Liver (tissue), 9 donors: ENCODE data around the gene HSP90AB1. TPM values are rescaled to one million over a fixed set of nuclear protein-coding genes. Genes with fewer than 3 reads are reported as not detected.

Experiments used
- DNase-seq: peaks from one replicate; pipeline ENCODE4 v3.0.0-alpha.2; 2017; ENCODE audit warnings: low spot score
- H3K27ac ChIP-seq, 2 donors: one replicate each; pipeline ENCODE4 v1.7.0; 2013; ENCODE audit warnings: inconsistent platforms in 2 of 2, low read length in 2 of 2, control low read depth in 1 of 2, low read depth in 1 of 2, mild to moderate bottlenecking in 1 of 2
- H3K27me3 ChIP-seq, 4 donors: one replicate each; pipeline versions ENCODE4 v1.6.1 to v1.7.0; 2013; ENCODE audit warnings: low read length in 3 of 4, inconsistent platforms in 1 of 4, mild to moderate bottlenecking in 1 of 4, moderate library complexity in 1 of 4; ENCODE audit not compliant: control insufficient read depth in 4 of 4, insufficient read depth in 4 of 4
- H3K36me3 ChIP-seq, 4 donors: one replicate each; pipeline versions ENCODE4 v1.6.1 to v1.7.0; 2013; ENCODE audit warnings: low read length in 3 of 4, mild to moderate bottlenecking in 3 of 4, low read depth in 1 of 4, moderate library complexity in 1 of 4; ENCODE audit not compliant: control insufficient read depth in 4 of 4, insufficient read depth in 3 of 4
- H3K4me1 ChIP-seq, 4 donors: one replicate each; pipeline versions ENCODE4 v1.6.1 to v1.7.0; 2013; ENCODE audit warnings: low read length in 3 of 4, mild to moderate bottlenecking in 3 of 4, moderate library complexity in 1 of 4; ENCODE audit not compliant: control insufficient read depth in 4 of 4, insufficient read depth in 4 of 4
- H3K4me3 ChIP-seq, 3 donors: one replicate each; pipeline versions ENCODE4 v1.6.1 to v1.7.0; 2013; ENCODE audit warnings: low read length in 3 of 3, control low read depth in 1 of 3, low read depth in 1 of 3, mild to moderate bottlenecking in 1 of 3
- H3K9ac ChIP-seq, 2 donors: one replicate each; pipeline ENCODE4 v1.7.0; 2013; ENCODE audit warnings: low read length in 2 of 2, mild to moderate bottlenecking in 2 of 2, moderate library complexity in 2 of 2, control low read depth in 1 of 2, low read depth in 1 of 2
- H3K9me3 ChIP-seq, 4 donors: one replicate each; pipeline versions ENCODE4 v1.6.1 to v1.7.0; 2013; ENCODE audit warnings: low read length in 3 of 4; ENCODE audit not compliant: control insufficient read depth in 4 of 4
- ATF3 ChIP-seq: IDR thresholded peaks from 2 replicates; pipeline ENCODE4 v1.6.1; 2016; ENCODE audit warnings: antibody characterized with exemption
- CTCF ChIP-seq: fragments of 150-350 bp; IDR thresholded peaks from 2 replicates; pipeline ENCODE4 v1.5.1; 2017; ENCODE audit warnings: improper control_type of control experiment, low read depth, low read length; ENCODE audit not compliant: missing input control
- EGR1 ChIP-seq, 2 donors: IDR thresholded peaks; 2 replicates each; pipeline ENCODE4 v1.6.1; 2016 to 2018; ENCODE audit warnings: antibody characterized with exemption in 2 of 2, low read depth in 2 of 2
- FOXA1 ChIP-seq: IDR thresholded peaks from 2 replicates; pipeline ENCODE4 v1.6.1; 2016; ENCODE audit warnings: antibody characterized with exemption
- FOXA2 ChIP-seq: IDR thresholded peaks from 2 replicates; pipeline ENCODE4 v1.6.1; 2016; ENCODE audit warnings: antibody characterized with exemption
- GABPA ChIP-seq, 2 donors: IDR thresholded peaks in 1 of 2; conservative IDR thresholded peaks in 1 of 2; 2 replicates each; pipeline ENCODE4 v1.6.1; 2016; ENCODE audit warnings: antibody characterized with exemption in 2 of 2, mild to moderate bottlenecking in 1 of 2, moderate library complexity in 1 of 2
- HNF4G ChIP-seq: IDR thresholded peaks from 2 replicates; pipeline ENCODE4 v1.6.1; 2016; ENCODE audit warnings: antibody characterized with exemption
- JUND ChIP-seq, 2 donors: IDR thresholded peaks; 2 replicates each; pipeline ENCODE4 v1.6.1; 2016; ENCODE audit warnings: antibody characterized with exemption in 2 of 2
- MAX ChIP-seq: IDR thresholded peaks from 2 replicates; pipeline ENCODE4 v1.6.1; 2016; ENCODE audit warnings: antibody characterized with exemption
- NR2F2 ChIP-seq: IDR thresholded peaks from 2 replicates; pipeline ENCODE4 v1.6.1; 2016; ENCODE audit warnings: antibody characterized with exemption
- RAD21 ChIP-seq, 2 donors: IDR thresholded peaks; 2 replicates each; pipeline ENCODE4 v1.6.1; 2016; ENCODE audit warnings: antibody characterized with exemption in 2 of 2, mild to moderate bottlenecking in 2 of 2
- REST ChIP-seq: IDR thresholded peaks from 2 replicates; pipeline ENCODE4 v1.6.1; 2016; ENCODE audit warnings: antibody characterized with exemption, mild to moderate bottlenecking
- RXRA ChIP-seq, 2 donors: IDR thresholded peaks; 2 replicates each; pipeline ENCODE4 v1.6.1; 2017 to 2018; ENCODE audit warnings: antibody characterized with exemption in 2 of 2, mild to moderate bottlenecking in 1 of 2
- SP1 ChIP-seq: IDR thresholded peaks from 2 replicates; pipeline ENCODE4 v1.6.1; 2018; ENCODE audit warnings: antibody characterized with exemption, mild to moderate bottlenecking
- TAF1 ChIP-seq: conservative IDR thresholded peaks from 2 replicates; pipeline ENCODE4 v1.6.1; 2016; ENCODE audit warnings: antibody characterized with exemption, mild to moderate bottlenecking
- ZBTB33 ChIP-seq: IDR thresholded peaks from 2 replicates; pipeline ENCODE4 v1.6.1; 2016; ENCODE audit warnings: antibody characterized with exemption
- WGBS: extraction: QIAGEN DNeasy Blood & Tissue Kit; methylation state at CpG from one replicate; pipeline ENCODE4 v1.1.7; 2013; 5-methylcytosine and 5-hydroxymethylcytosine counted together
- polyA plus RNA-seq, 2 donors: library from polyadenylated mRNA; stranded (reverse) in 1 of 2; unstranded in 1 of 2; fragments of 200-250 nt in 1 of 2; fragments of >200 nt in 1 of 2; fragmentation: Nextera tagmentation in 1 of 2; extraction: Ambion mirVana in 1 of 2; gene quantifications; one replicate each; pipeline versions ENCODE4 v1.2.1 to v1.2.3, GENCODE V29; 2013 to 2015
- total RNA-seq, 2 donors: library from RNA; depleted of rRNA; stranded (reverse); fragments of >200 nt; gene quantifications; one replicate each; pipeline ENCODE4 v1.2.3, GENCODE V29; 2014
- donor health status: healthy.
- donor health status: healthy.
- donor health status: healthy.
- donor health status: healthy.
- donor health status: healthy.

HSP90AB1 gene
- total and polyA plus RNA-seq, 4 donors = 129 to 281 (median 203) TPM

- WGBS = 81% methylated on average over 4 of the region's 4 CpGs
- Histone ChIP-seq H3K27me3 (no peaks in the 10 kb centered on the region), H3K36me3 (no peaks in the 10 kb centered on the region), H3K9me3 (no peaks in the 10 kb centered on the region), H3K4me1 (no peaks in the 10 kb centered on the region), H3K4me3 (no peak overlapping the region), H3K27ac (no peak overlapping the region), H3K9ac (no peak overlapping the region)
- peak; percentile 67 for TF ChIP-seq NR2F2
- no peak for TF ChIP-seq CTCF
- DNase-seq = no peak
These were observed 44.4 kb upstream of the HSP90AB1 start for GRCh38 chr6:44202332-44202971.

GRCh38 chr6:44202972-44203750, 43.7 kb upstream of the HSP90AB1 start:
- Histone ChIP-seq H3K4me3 (no peak overlapping the region), H3K4me1 (peaks cover 0 to 1% (median 1%) of the 10 kb centered on the region in 4 donors), H3K9ac (no peak overlapping the region), H3K27ac (no peak overlapping the region), H3K27me3 (no peaks in the 10 kb centered on the region), H3K36me3 (no peaks in the 10 kb centered on the region), H3K9me3 (no peaks in the 10 kb centered on the region)
- TF ChIP-seq RXRA (IDR thresholded peaks at IDR 0.05) = no peak
- peak; percentile 29 for TF ChIP-seq NR2F2
- no peak for DNase-seq
- WGBS = 88% methylated on average over 11 of the region's 11 CpGs

GRCh38 chr6:44203955-44204354, 42.9 kb upstream of the HSP90AB1 start:
- TF ChIP-seq NR2F2 (no peak), FOXA1 (no peak), RXRA (IDR thresholded peaks at IDR 0.05) (no peak), TAF1 (no peak), RAD21 (IDR thresholded peaks at IDR 0.05) (no peak), CTCF (no peak), REST (no peak), HNF4G (no peak), SP1 (no peak), FOXA2 (no peak), MAX (no peak), EGR1 (IDR thresholded peaks at IDR 0.05; ENCODE audit: low read depth in 2 of 2) (no peak), GABPA (IDR thresholded peaks at IDR 0.05 in 1 of 2, conservative IDR thresholded peaks at IDR 0.05 in 1 of 2) (no peak), ATF3 (no peak), ZBTB33 (no peak), JUND (IDR thresholded peaks at IDR 0.05) (no peak)
- Histone ChIP-seq H3K27ac (no peak overlapping the region), H3K4me1 (peaks cover 0 to 6% (median 4%) of the 10 kb centered on the region in 4 donors), H3K36me3 (no peaks in the 10 kb centered on the region), H3K4me3 (no peak overlapping the region), H3K9me3 (no peaks in the 10 kb centered on the region), H3K9ac (no peak overlapping the region), H3K27me3 (no peaks in the 10 kb centered on the region)
- no peak for DNase-seq
- WGBS = 91% methylated on average over 6 of the region's 6 CpGs
